Neural cell (in vitro differentiated cells): ENCODE measurements around the gene GPR152. TPM values are rescaled to one million over a fixed set of nuclear protein-coding genes. Genes with fewer than 3 reads are reported as not detected.

ENCODE experiments used
- H2AFZ ChIP-seq: fragments of 200-600, 300-800 bp; sonication (generic), shearing (Covaris generic); 2 replicates; pipeline ENCODE4 v1.6.0; 2014; ENCODE audit warnings: low read depth, mild to moderate bottlenecking, antibody characterized with exemption, low read length, moderate library complexity
- H3F3A ChIP-seq: fragments of 200-600 bp; shearing (Covaris generic); 2 replicates; pipeline ENCODE4 v1.6.1; 2016; ENCODE audit warnings: mild to moderate bottlenecking, moderate library complexity, mixed read lengths, antibody characterized with exemption, low read length; ENCODE audit not compliant: insufficient read depth, poor library complexity, severe bottlenecking
- H3K27ac ChIP-seq: fragments of 200-600, 300-800 bp; sonication (generic), shearing (Covaris generic); 2 replicates; pipeline ENCODE4 v1.5.1; 2014; ENCODE audit warnings: mild to moderate bottlenecking, low read length, moderate library complexity
- H3K27me3 ChIP-seq: fragments of 300-800, 200-600 bp; sonication (generic), shearing (Covaris generic); 2 replicates; pipeline ENCODE4 v1.6.0; 2014; ENCODE audit warnings: mild to moderate bottlenecking, low read depth, low read length, moderate library complexity; ENCODE audit not compliant: insufficient read depth
- H3K36me3 ChIP-seq: fragments of 300-800, 200-600 bp; sonication (generic), shearing (Covaris generic); 2 replicates; pipeline ENCODE4 v1.5.1; 2014; ENCODE audit warnings: mild to moderate bottlenecking, antibody characterized with exemption, low read length, moderate library complexity; ENCODE audit not compliant: insufficient read depth
- H3K4me2 ChIP-seq: fragments of 300-800, 200-600 bp; sonication (generic), shearing (Covaris generic); 2 replicates; pipeline ENCODE4 v1.6.0; 2014; ENCODE audit warnings: mild to moderate bottlenecking, low read length
- H3K4me3 ChIP-seq: fragments of 300-800, 200-600 bp; sonication (generic), shearing (Covaris generic); 2 replicates; pipeline ENCODE4 v1.5.1; 2014; ENCODE audit warnings: mild to moderate bottlenecking, low read length, moderate library complexity
- H3K79me2 ChIP-seq: fragments of 200-600 bp; shearing (Covaris generic); replicated peaks from 2 replicates; pipeline ENCODE4 v1.6.0; 2014; ENCODE audit warnings: mild to moderate bottlenecking, low read length, moderate library complexity; ENCODE audit not compliant: insufficient read depth
- H3K9ac ChIP-seq: fragments of 300-800, 200-600 bp; sonication (generic), shearing (Covaris generic); 2 replicates; pipeline ENCODE4 v1.6.1; 2016; ENCODE audit warnings: mild to moderate bottlenecking, low read length, mixed read lengths
- H3K9me2 ChIP-seq: fragments of 200-600 bp; shearing (Covaris generic); 2 replicates; pipeline ENCODE4 v1.6.1; 2016; ENCODE audit warnings: mild to moderate bottlenecking, low read length, mixed read lengths; ENCODE audit not compliant: insufficient read depth
- H3K9me3 ChIP-seq: fragments of 200-600, 300-800 bp; sonication (generic), shearing (Covaris generic); 2 replicates; pipeline ENCODE4 v1.6.1; 2016; ENCODE audit warnings: mild to moderate bottlenecking, mixed run types, low read length, moderate library complexity, mixed read lengths
- H4K20me1 ChIP-seq: fragments of 200-600 bp; shearing (Covaris generic); 2 replicates; pipeline ENCODE4 v1.6.1; 2016; ENCODE audit warnings: mild to moderate bottlenecking, mixed run types; ENCODE audit not compliant: insufficient read depth
- EP300 ChIP-seq: fragments of 450-650 bp; conservative IDR thresholded peaks from 2 replicates; pipeline ENCODE4 v1.6.1; 2014; ENCODE audit warnings: antibody characterized with exemption, mild to moderate bottlenecking, moderate library complexity; ENCODE audit not compliant: poor library complexity, severe bottlenecking
- EZH2 ChIP-seq: fragments of 200-600, 300-800 bp; shearing (Covaris generic), sonication (generic); IDR thresholded peaks from 2 replicates; pipeline ENCODE4 v1.6.1; 2014; ENCODE audit warnings: antibody characterized with exemption, low read length, borderline replicate concordance, mild to moderate bottlenecking; ENCODE audit not compliant: insufficient read depth, poor library complexity, severe bottlenecking
- MXI1 ChIP-seq: fragments of 450-650 bp; conservative IDR thresholded peaks from 2 replicates; pipeline ENCODE4 v1.6.1; 2014; ENCODE audit warnings: antibody characterized with exemption, mild to moderate bottlenecking; ENCODE audit not compliant: poor library complexity, severe bottlenecking
- POLR2AphosphoS5 ChIP-seq: IDR thresholded peaks from 2 replicates; pipeline ENCODE4 v1.6.1; 2012
- RAD21 ChIP-seq: fragments of 450-650 bp; conservative IDR thresholded peaks from 2 replicates; pipeline ENCODE4 v1.6.1; 2014; ENCODE audit warnings: antibody characterized with exemption, mild to moderate bottlenecking, moderate library complexity
- SMC3 ChIP-seq: fragments of 450-650 bp; conservative IDR thresholded peaks from 2 replicates; pipeline ENCODE4 v1.6.1; 2014; ENCODE audit warnings: antibody characterized with exemption, mild to moderate bottlenecking, moderate library complexity; ENCODE audit not compliant: poor library complexity
- TAF1 ChIP-seq: IDR thresholded peaks from 2 replicates; pipeline ENCODE4 v1.6.1; 2012; ENCODE audit warnings: low read depth
- polyA plus RNA-seq: library from polyadenylated mRNA; depleted of rRNA; stranded (reverse); fragments of >200 nt; gene quantifications from 2 replicates; pipeline ENCODE4 v1.2.3, GENCODE V29; 2014
- TF ChIP-seq, protein P1 (sequence below): IDR thresholded peaks from 2 replicates; pipeline ENCODE4 v1.6.1; 2012; ENCODE audit warnings: borderline replicate concordance
- TF ChIP-seq, protein P2 (sequence below): fragments of 450-650 bp; IDR thresholded peaks from 2 replicates; pipeline ENCODE4 v1.5.1; 2014; ENCODE audit warnings: antibody characterized with exemption, mild to moderate bottlenecking, moderate library complexity; ENCODE audit not compliant: poor library complexity, severe bottlenecking

GPR152 gene
- polyA plus RNA-seq, 1 donor from 2014 or later = not detected

DNA sequence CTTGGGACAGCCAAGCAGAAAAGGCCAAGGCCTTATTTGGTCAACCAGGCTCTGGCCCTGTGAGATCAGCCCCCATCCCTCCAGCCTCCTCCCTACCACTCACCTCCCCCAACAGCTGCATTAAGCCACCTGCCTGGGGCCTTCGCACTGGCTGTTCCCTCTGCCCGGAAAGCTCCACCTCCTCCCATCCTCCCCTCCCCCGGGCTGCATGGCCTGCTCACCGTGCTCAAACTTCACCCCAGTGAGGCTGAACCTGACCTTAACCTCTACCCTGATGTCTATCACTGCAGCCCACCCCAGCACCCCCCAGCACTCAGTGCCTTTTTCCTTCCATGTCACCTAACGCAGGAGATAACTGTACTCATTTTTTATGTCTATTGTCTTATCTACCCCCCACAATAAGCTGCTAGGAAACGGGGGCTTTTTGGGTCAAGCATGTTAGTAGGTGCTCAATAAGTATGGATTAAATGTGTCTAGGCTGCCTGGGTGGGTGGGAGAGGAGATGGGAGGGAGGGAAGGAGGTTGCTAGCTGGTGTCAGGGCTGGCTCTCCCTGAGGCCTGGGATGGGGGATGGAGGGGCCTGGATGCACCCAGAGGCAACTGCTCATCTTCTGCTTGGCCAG lies 16.0 kb downstream of the GPR152 start:
- Histone ChIP-seq H3K4me3 (no peak overlapping the region), H4K20me1 (no peaks in the 10 kb centered on the region), H3K4me2 (no peak overlapping the region), H3K9ac (no peak overlapping the region), H3K27ac (no peak overlapping the region), H3K27me3 (no peaks in the 10 kb centered on the region), H3K79me2 (no peaks in the 10 kb centered on the region), H3K36me3 (no peaks in the 10 kb centered on the region), H3K9me3 (no peaks in the 10 kb centered on the region), H3K9me2 (no peaks in the 10 kb centered on the region), H2AFZ (no peak overlapping the region), H3F3A (no peaks in the 10 kb centered on the region)
- TF ChIP-seq TAF1 (no peak), MXI1 (no peak), RAD21 (no peak), EP300 (no peak), SMC3 (no peak), POLR2AphosphoS5 (no peak)
- TF ChIP-seq, protein P1, sequence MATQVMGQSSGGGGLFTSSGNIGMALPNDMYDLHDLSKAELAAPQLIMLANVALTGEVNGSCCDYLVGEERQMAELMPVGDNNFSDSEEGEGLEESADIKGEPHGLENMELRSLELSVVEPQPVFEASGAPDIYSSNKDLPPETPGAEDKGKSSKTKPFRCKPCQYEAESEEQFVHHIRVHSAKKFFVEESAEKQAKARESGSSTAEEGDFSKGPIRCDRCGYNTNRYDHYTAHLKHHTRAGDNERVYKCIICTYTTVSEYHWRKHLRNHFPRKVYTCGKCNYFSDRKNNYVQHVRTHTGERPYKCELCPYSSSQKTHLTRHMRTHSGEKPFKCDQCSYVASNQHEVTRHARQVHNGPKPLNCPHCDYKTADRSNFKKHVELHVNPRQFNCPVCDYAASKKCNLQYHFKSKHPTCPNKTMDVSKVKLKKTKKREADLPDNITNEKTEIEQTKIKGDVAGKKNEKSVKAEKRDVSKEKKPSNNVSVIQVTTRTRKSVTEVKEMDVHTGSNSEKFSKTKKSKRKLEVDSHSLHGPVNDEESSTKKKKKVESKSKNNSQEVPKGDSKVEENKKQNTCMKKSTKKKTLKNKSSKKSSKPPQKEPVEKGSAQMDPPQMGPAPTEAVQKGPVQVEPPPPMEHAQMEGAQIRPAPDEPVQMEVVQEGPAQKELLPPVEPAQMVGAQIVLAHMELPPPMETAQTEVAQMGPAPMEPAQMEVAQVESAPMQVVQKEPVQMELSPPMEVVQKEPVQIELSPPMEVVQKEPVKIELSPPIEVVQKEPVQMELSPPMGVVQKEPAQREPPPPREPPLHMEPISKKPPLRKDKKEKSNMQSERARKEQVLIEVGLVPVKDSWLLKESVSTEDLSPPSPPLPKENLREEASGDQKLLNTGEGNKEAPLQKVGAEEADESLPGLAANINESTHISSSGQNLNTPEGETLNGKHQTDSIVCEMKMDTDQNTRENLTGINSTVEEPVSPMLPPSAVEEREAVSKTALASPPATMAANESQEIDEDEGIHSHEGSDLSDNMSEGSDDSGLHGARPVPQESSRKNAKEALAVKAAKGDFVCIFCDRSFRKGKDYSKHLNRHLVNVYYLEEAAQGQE = no peak

DNA sequence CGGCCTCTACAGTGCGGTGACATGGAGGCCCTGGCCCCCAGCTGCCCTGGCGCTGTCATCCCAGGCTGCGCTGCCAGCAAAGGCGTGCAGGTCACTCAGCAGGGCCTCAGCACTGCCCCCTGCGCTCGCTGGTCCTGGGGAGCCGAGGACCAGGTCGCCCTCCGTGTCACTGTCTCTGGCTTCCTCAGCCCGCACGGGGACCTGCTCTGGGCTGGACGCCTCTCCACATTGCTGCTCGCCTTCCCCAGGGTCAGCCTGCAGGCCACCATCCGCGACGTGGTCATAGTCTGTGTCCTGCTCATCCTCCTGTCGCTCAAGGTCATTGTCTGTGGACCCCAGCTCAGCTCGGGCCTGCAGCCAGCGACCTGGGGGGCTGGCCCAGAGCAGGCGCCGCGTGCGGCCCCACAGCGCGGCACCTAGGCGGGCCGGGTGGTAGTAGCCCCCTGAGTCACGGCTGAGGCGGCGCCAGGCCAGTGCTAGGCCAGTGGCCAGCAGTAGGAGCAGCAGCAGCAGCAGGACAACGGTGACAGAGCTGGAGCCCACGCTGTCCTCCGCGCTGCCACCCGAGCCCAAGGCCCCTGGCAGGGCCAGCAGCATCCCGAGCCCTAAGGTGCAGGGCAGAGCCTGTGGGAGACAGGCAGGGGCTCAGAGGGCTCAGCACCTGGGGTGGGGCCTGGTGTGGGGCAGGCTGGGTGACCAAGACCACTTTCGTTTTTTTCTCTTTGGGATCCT lies 16.6 kb downstream of the GPR152 start:
- no peak overlapping the region for H3K4me2 ChIP-seq
- H3K27ac ChIP-seq = no peak overlapping the region
- H3K27me3 ChIP-seq = no peaks in the 10 kb centered on the region
- H3K9ac ChIP-seq = no peak overlapping the region
- H3F3A ChIP-seq = no peaks in the 10 kb centered on the region
- H3K9me2 ChIP-seq = no peaks in the 10 kb centered on the region
- H4K20me1 ChIP-seq = no peaks in the 10 kb centered on the region
- no peak overlapping the region for H2AFZ ChIP-seq
- TF ChIP-seq, protein P2, sequence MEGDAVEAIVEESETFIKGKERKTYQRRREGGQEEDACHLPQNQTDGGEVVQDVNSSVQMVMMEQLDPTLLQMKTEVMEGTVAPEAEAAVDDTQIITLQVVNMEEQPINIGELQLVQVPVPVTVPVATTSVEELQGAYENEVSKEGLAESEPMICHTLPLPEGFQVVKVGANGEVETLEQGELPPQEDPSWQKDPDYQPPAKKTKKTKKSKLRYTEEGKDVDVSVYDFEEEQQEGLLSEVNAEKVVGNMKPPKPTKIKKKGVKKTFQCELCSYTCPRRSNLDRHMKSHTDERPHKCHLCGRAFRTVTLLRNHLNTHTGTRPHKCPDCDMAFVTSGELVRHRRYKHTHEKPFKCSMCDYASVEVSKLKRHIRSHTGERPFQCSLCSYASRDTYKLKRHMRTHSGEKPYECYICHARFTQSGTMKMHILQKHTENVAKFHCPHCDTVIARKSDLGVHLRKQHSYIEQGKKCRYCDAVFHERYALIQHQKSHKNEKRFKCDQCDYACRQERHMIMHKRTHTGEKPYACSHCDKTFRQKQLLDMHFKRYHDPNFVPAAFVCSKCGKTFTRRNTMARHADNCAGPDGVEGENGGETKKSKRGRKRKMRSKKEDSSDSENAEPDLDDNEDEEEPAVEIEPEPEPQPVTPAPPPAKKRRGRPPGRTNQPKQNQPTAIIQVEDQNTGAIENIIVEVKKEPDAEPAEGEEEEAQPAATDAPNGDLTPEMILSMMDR = no peak
- TF ChIP-seq MXI1 (no peak), POLR2AphosphoS5 (no peak), TAF1 (no peak), SMC3 (no peak), RAD21 (no peak), EP300 (no peak), EZH2 (no peak)
- TF ChIP-seq, protein P1 = no peak
- no peaks in the 10 kb centered on the region for H3K9me3 ChIP-seq
- H3K36me3 ChIP-seq = no peaks in the 10 kb centered on the region
- H3K4me3 ChIP-seq = no peak overlapping the region
- H3K79me2 ChIP-seq = no peaks in the 10 kb centered on the region
